Hepatocyte (in vitro differentiated cells): ENCODE results near the gene PACRG. TPM values are rescaled to one million over a fixed set of nuclear protein-coding genes. Genes with fewer than 3 reads are reported as not detected.

Source experiments
- DNase-seq: peaks from one replicate; pipeline ENCODE4 v3.0.0-alpha.2; 2016; ENCODE audit warnings: low spot score
- H2AFZ ChIP-seq: fragments of 200-600 bp; sonication (generic); 2 replicates; pipeline ENCODE4 v1.6.0; 2016; ENCODE audit warnings: antibody characterized with exemption, mild to moderate bottlenecking
- H3K27ac ChIP-seq: fragments of 200-600 bp; sonication (generic); 2 replicates; pipeline ENCODE4 v1.5.1; 2016; ENCODE audit warnings: mild to moderate bottlenecking
- H3K27me3 ChIP-seq: fragments of 200-600 bp; sonication (generic); 2 replicates; pipeline ENCODE4 v1.6.1; 2016
- H3K36me3 ChIP-seq: fragments of 200-600 bp; sonication (generic); replicated peaks from 2 replicates; pipeline ENCODE4 v1.5.1; 2016; ENCODE audit warnings: low read depth; ENCODE audit not compliant: insufficient read depth
- H3K4me1 ChIP-seq: fragments of 200-600 bp; sonication (generic); 2 replicates; pipeline ENCODE4 v1.5.1; 2016; ENCODE audit warnings: mild to moderate bottlenecking, moderate library complexity; ENCODE audit not compliant: insufficient read depth
- H3K4me2 ChIP-seq: fragments of 200-600 bp; sonication (generic); 2 replicates; pipeline ENCODE4 v1.6.0; 2016
- H3K4me3 ChIP-seq: fragments of 200-600 bp; sonication (generic); 2 replicates; pipeline ENCODE4 v1.5.1; 2016; ENCODE audit warnings: mild to moderate bottlenecking
- H3K79me2 ChIP-seq: fragments of 200-600 bp; sonication (generic); 2 replicates; pipeline ENCODE4 v1.6.0; 2017; ENCODE audit warnings: mild to moderate bottlenecking
- H3K9me2 ChIP-seq: fragments of 200-600 bp; sonication (generic); replicated peaks from 2 replicates; pipeline ENCODE4 v1.6.0; 2017; ENCODE audit warnings: mild to moderate bottlenecking; ENCODE audit not compliant: insufficient read depth
- H3K9me3 ChIP-seq: fragments of 200-600 bp; sonication (generic); 2 replicates; pipeline ENCODE4 v1.5.1; 2016; ENCODE audit warnings: low read depth, mild to moderate bottlenecking
- H4K20me1 ChIP-seq: fragments of 200-600 bp; sonication (generic); 2 replicates; pipeline ENCODE4 v1.6.0; 2016; ENCODE audit warnings: mild to moderate bottlenecking; ENCODE audit not compliant: insufficient read depth, poor library complexity, severe bottlenecking
- CTCF ChIP-seq: fragments of 200-600 bp; sonication (generic); IDR thresholded peaks from 2 replicates; pipeline ENCODE4 v1.5.1; 2016; ENCODE audit warnings: antibody characterized with exemption, mild to moderate bottlenecking; ENCODE audit not compliant: poor library complexity
- EZH2 ChIP-seq: fragments of 200-600 bp; sonication (generic); IDR thresholded peaks from 2 replicates; pipeline ENCODE4 v1.6.1; 2016; ENCODE audit warnings: antibody characterized with exemption, mild to moderate bottlenecking, borderline replicate concordance
- EZH2phosphoT487 ChIP-seq: fragments of 200-600 bp; sonication (generic); IDR thresholded peaks from one replicate; pipeline ENCODE4 v1.6.1; 2018; ENCODE audit warnings: antibody characterized with exemption, mild to moderate bottlenecking, low read depth, moderate library complexity; ENCODE audit not compliant: unreplicated experiment, severe bottlenecking
- WGBS: methylation state at CpG from one replicate; pipeline ENCODE4 v1.1.6; 2016; ENCODE audit warnings: low lambda C conversion rate; ENCODE audit errors: missing lambda C conversion rate; 5-methylcytosine and 5-hydroxymethylcytosine counted together
- polyA plus RNA-seq: library from polyadenylated mRNA; unstranded; fragments of >200 nt; fragmentation: Nextera tagmentation; extraction: Ambion mirVana; gene quantifications from 2 replicates; pipeline ENCODE4 v1.2.1, GENCODE V29; 2016
- total RNA-seq: library from RNA; depleted of rRNA; stranded (reverse); fragments of >200 nt; gene quantifications from 2 replicates; pipeline ENCODE4 v1.2.3, GENCODE V29; 2014

The PACRG gene
- total and polyA plus RNA-seq, 2 experiments from 2014 or later, result 0.91 to 2.6 TPM

GRCh38 chr6:163162874-163163213, 435.1 kb downstream of the PACRG start:
- Histone ChIP-seq H3K27me3 (no peaks in the 10 kb centered on the region), H4K20me1 (no peaks in the 10 kb centered on the region), H3K4me2 (no peak overlapping the region), H3K27ac (no peak overlapping the region), H3K4me3 (no peak overlapping the region), H3K4me1 (no peaks in the 10 kb centered on the region), H3K9me2 (no peaks in the 10 kb centered on the region), H3K36me3 (no peaks in the 10 kb centered on the region), H3K79me2 (no peaks in the 10 kb centered on the region), H2AFZ (no peak overlapping the region), H3K9me3 (no peaks in the 10 kb centered on the region)
- whole genome bisulfite sequencing, result 77% methylated on average over 6 of the region's 6 CpGs
- TF ChIP-seq CTCF (no peak), EZH2 (no peak), EZH2phosphoT487 (no peak)
- DNase-seq, result no peak

- no peak overlapping the region for H3K27ac ChIP-seq
- no peaks in the 10 kb centered on the region for H4K20me1 ChIP-seq
- WGBS, result 87% methylated on average over 9 of the region's 9 CpGs
- TF ChIP-seq EZH2, result no peak
- H3K9me3 ChIP-seq, result no peaks in the 10 kb centered on the region
- no peak overlapping the region for H3K4me2 ChIP-seq
- H3K4me3 ChIP-seq, result no peak overlapping the region
- no peaks in the 10 kb centered on the region for H3K27me3 ChIP-seq
- no peaks in the 10 kb centered on the region for H3K36me3 ChIP-seq
- DNase-seq, result no peak
- H2AFZ ChIP-seq, result no peak overlapping the region
- H3K4me1 ChIP-seq, result no peaks in the 10 kb centered on the region
- no peaks in the 10 kb centered on the region for H3K9me2 ChIP-seq
- H3K79me2 ChIP-seq, result no peaks in the 10 kb centered on the region
These were observed 436.6 kb downstream of the PACRG start for GRCh38 chr6:163164175-163164900.

GRCh38 chr6:163165155-163165910, 437.6 kb downstream of the PACRG start:
- Histone ChIP-seq H3K9me3 (no peaks in the 10 kb centered on the region), H3K4me1 (no peaks in the 10 kb centered on the region), H3K27ac (no peak overlapping the region), H4K20me1 (no peaks in the 10 kb centered on the region), H3K9me2 (no peaks in the 10 kb centered on the region), H3K4me2 (no peak overlapping the region), H3K27me3 (no peaks in the 10 kb centered on the region), H3K79me2 (no peaks in the 10 kb centered on the region), H3K36me3 (no peaks in the 10 kb centered on the region), H3K4me3 (no peak overlapping the region), H2AFZ (no peak overlapping the region)
- TF ChIP-seq CTCF, result no peak
- TF ChIP-seq EZH2phosphoT487, result no peak
- TF ChIP-seq EZH2, result no peak
- 93% methylated on average over 18 of the region's 22 CpGs for WGBS
- DNase-seq, result no peak

- H2AFZ ChIP-seq, result no peak overlapping the region
- no peaks in the 10 kb centered on the region for H3K9me3 ChIP-seq
- H3K9me2 ChIP-seq, result no peaks in the 10 kb centered on the region
- no peaks in the 10 kb centered on the region for H3K36me3 ChIP-seq
- H4K20me1 ChIP-seq, result no peaks in the 10 kb centered on the region
- no peaks in the 10 kb centered on the region for H3K79me2 ChIP-seq
- H3K4me1 ChIP-seq, result no peaks in the 10 kb centered on the region
- H3K4me3 ChIP-seq, result no peak overlapping the region
- WGBS, result 76% methylated on average over 14 of the region's 14 CpGs
- TF ChIP-seq EZH2 (no peak), EZH2phosphoT487 (no peak), CTCF (no peak)
- H3K27me3 ChIP-seq, result no peaks in the 10 kb centered on the region
- no peak overlapping the region for H3K4me2 ChIP-seq
- no peak overlapping the region for H3K27ac ChIP-seq
- DNase-seq, result no peak
These were observed 438.1 kb downstream of the PACRG start for GRCh38 chr6:163165922-163166321.
